Karpas-422 (cell line): ENCODE measurements around the gene RFX7. TPM values are rescaled to one million over a fixed set of nuclear protein-coding genes. Genes with fewer than 3 reads are reported as not detected.
A peak's percentile ranks its signal among the peaks of the same experiment; 100 is the strongest.

Experiments used
- DNase-seq: peaks from one replicate; pipeline ENCODE4 v3.0.0-alpha.2; 2015
- H2AFZ ChIP-seq: fragments of 200-600 bp; sonication (generic); 2 replicates; pipeline ENCODE4 v1.6.1; 2014; ENCODE audit warnings: antibody characterized with exemption, low read length, mixed read lengths
- H3K27ac ChIP-seq: fragments of 200-600 bp; sonication (generic); 2 replicates; pipeline ENCODE4 v1.5.1; 2014; ENCODE audit warnings: mild to moderate bottlenecking, low read length, moderate library complexity
- H3K27me3 ChIP-seq: fragments of 200-600 bp; sonication (generic); 2 replicates; pipeline ENCODE4 v1.6.1; 2014; ENCODE audit warnings: low read length, mixed read lengths
- H3K36me3 ChIP-seq: fragments of 200-600 bp; sonication (generic); 2 replicates; pipeline ENCODE4 v1.6.1; 2014; ENCODE audit warnings: low read length, mixed read lengths; ENCODE audit not compliant: insufficient read depth
- H3K4me1 ChIP-seq: fragments of 200-600 bp; sonication (generic); 2 replicates; pipeline ENCODE4 v1.6.1; 2014; ENCODE audit warnings: mild to moderate bottlenecking, low read length, mixed read lengths
- H3K4me2 ChIP-seq: fragments of 200-600 bp; sonication (generic); 2 replicates; pipeline ENCODE4 v1.6.1; 2014; ENCODE audit warnings: low read length, low read depth, mild to moderate bottlenecking; ENCODE audit not compliant: poor library complexity, severe bottlenecking
- H3K4me3 ChIP-seq: fragments of 200-600 bp; sonication (generic); 2 replicates; pipeline ENCODE4 v1.5.1; 2014; ENCODE audit warnings: mild to moderate bottlenecking, antibody characterized with exemption, low read length, mixed read lengths
- H3K79me2 ChIP-seq: fragments of 200-600 bp; sonication (generic); 2 replicates; pipeline ENCODE4 v1.6.1; 2014; ENCODE audit warnings: mild to moderate bottlenecking, low read length, mixed read lengths
- H3K9ac ChIP-seq: fragments of 200-600 bp; sonication (generic); 2 replicates; pipeline ENCODE4 v1.6.0; 2014; ENCODE audit warnings: low read length
- H3K9me2 ChIP-seq: fragments of 200-600 bp; sonication (generic), shearing (Covaris generic); replicated peaks from 2 replicates; pipeline ENCODE4 v1.6.0; 2014; ENCODE audit warnings: mild to moderate bottlenecking, low read length, moderate library complexity; ENCODE audit not compliant: insufficient read depth
- H3K9me3 ChIP-seq: fragments of 300-700, 200-600 bp; sonication (generic); 2 replicates; pipeline ENCODE4 v1.6.1; 2014; ENCODE audit warnings: low read length, mixed read lengths
- H4K20me1 ChIP-seq: fragments of 200-600 bp; sonication (generic); 2 replicates; pipeline ENCODE4 v1.6.1; 2014; ENCODE audit warnings: mild to moderate bottlenecking, antibody characterized with exemption, low read length, low read depth; ENCODE audit not compliant: insufficient read depth
- total RNA-seq: library from RNA; depleted of rRNA; stranded (reverse); fragments of >200 nt; shearing (Covaris generic); gene quantifications from 2 replicates; pipeline ENCODE4 v1.2.3, GENCODE V29; 2014; ENCODE audit warnings: low replicate concordance

Gene RFX7
- total RNA-seq, 1 experiment from 2014 or later = 57.3 TPM

DNA sequence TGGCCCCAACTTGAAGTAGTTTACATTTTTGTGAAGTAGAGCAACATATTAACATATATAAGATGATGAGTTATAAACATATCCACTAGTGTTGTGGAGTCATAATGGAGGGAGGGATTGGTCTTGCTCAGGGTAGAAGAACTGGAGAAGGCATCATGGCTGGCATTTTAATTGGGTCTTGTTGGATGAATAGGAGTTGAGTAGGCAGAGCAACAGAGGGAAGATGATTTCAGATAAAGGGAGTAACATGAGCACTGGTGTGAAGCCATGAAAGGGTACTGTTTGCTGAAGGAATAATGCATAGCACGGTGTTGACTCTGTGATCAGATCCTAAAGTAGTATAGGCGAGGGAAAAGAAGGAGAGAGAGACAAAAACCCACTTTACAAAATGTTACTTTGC is 3.6 kb upstream of the RFX7 start:
- Histone ChIP-seq H3K4me3 (no peak overlapping the region), H3K9ac (no peak overlapping the region), H3K9me2 (no peaks in the 10 kb centered on the region), H3K79me2 (peaks cover 23% of the 10 kb centered on the region), H3K4me2 (no peak overlapping the region), H4K20me1 (no peaks in the 10 kb centered on the region), H2AFZ (no peak overlapping the region), H3K27ac (no peak overlapping the region), H3K4me1 (peaks cover 21% of the 10 kb centered on the region), H3K36me3 (no peaks in the 10 kb centered on the region), H3K9me3 (no peaks in the 10 kb centered on the region), H3K27me3 (no peaks in the 10 kb centered on the region)
- no peak for DNase-seq

- Histone ChIP-seq H3K79me2 (peaks cover 34% of the 10 kb centered on the region), H3K9me2 (no peaks in the 10 kb centered on the region), H3K9ac (peak overlapping the region; percentile 89), H3K27me3 (no peaks in the 10 kb centered on the region), H3K27ac (peak overlapping the region; percentile 98), H3K4me3 (peak overlapping the region; percentile 88), H4K20me1 (no peaks in the 10 kb centered on the region), H3K4me1 (peaks cover 28% of the 10 kb centered on the region), H3K9me3 (no peaks in the 10 kb centered on the region), H2AFZ (0 out of 2 replicates have a peak overlapping the region, but pooled peaks have one; percentile 1), H3K4me2 (peak overlapping the region; percentile 96), H3K36me3 (peaks cover 4% of the 10 kb centered on the region)
- DNase-seq = peak; percentile 97
Measured at GRCh38 chr15:56245871-56246814, 2.5 kb upstream of the RFX7 start.

DNA sequence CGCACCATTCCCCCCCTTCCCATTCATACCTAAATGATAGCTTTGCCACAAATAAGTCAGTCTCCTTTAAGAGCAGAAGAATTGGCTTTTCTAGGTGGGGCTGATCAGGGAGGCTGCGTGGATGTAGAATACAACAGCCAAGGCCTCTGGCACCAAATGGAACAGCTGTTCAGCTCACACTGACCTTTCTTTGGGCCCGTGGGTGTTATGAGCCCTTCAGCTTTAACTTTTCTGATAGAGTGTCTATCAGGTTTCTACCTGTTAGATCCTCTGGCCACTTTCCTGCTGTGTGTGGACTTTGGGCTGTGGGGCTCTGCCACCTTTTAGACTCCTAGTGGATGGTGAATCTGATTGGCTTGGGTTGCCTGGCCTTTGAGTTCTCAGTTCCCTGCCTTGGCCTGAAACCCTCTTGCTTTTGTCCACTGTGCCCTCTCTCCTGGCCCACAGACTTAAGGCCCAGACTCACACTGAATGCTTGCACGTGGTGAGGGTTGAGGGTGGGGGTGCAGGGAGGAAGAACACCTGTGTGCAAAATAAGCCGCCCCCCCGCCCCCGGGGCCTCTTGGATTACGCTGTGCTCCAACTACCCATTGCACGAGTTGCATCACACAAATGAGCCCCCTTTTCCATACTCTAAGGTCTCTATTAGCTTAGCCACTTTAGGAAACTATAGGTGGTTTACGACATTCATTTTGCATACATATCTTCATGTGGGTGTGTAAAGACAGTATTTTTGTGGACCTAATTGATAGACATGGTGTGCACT is 1.3 kb upstream of the RFX7 start:
- Histone ChIP-seq H3K9ac (peak overlapping the region; percentile 89), H3K9me2 (no peaks in the 10 kb centered on the region), H3K79me2 (peaks cover 46% of the 10 kb centered on the region), H3K27ac (peak overlapping the region; percentile 98), H3K4me1 (peaks cover 36% of the 10 kb centered on the region), H3K27me3 (no peaks in the 10 kb centered on the region), H3K4me3 (peak overlapping the region; percentile 88), H3K4me2 (peak overlapping the region; percentile 96), H2AFZ (peak overlapping the region; percentile 53; the same call in 1 of the 2 replicates), H4K20me1 (no peaks in the 10 kb centered on the region), H3K36me3 (peaks cover 13% of the 10 kb centered on the region), H3K9me3 (no peaks in the 10 kb centered on the region)
- DNase-seq = peak; percentile 95

GRCh38 chr15:56244038-56244810 is 545 bp upstream of the RFX7 start:
- H3K27me3 ChIP-seq = no peaks in the 10 kb centered on the region
- H3K9ac ChIP-seq = peak overlapping the region; percentile 89
- H3K79me2 ChIP-seq = peaks cover 54% of the 10 kb centered on the region
- peak; percentile 88 for DNase-seq
- H4K20me1 ChIP-seq = no peaks in the 10 kb centered on the region
- H3K9me2 ChIP-seq = no peaks in the 10 kb centered on the region
- no peaks in the 10 kb centered on the region for H3K9me3 ChIP-seq
- H3K4me3 ChIP-seq = peak overlapping the region; percentile 88
- peak overlapping the region; percentile 96 for H3K4me2 ChIP-seq
- H3K4me1 ChIP-seq = peaks cover 36% of the 10 kb centered on the region
- H3K36me3 ChIP-seq = peaks cover 21% of the 10 kb centered on the region
- H3K27ac ChIP-seq = peak overlapping the region; percentile 98
- peak overlapping the region; percentile 53; the same call in 1 of the 2 replicates for H2AFZ ChIP-seq

DNA sequence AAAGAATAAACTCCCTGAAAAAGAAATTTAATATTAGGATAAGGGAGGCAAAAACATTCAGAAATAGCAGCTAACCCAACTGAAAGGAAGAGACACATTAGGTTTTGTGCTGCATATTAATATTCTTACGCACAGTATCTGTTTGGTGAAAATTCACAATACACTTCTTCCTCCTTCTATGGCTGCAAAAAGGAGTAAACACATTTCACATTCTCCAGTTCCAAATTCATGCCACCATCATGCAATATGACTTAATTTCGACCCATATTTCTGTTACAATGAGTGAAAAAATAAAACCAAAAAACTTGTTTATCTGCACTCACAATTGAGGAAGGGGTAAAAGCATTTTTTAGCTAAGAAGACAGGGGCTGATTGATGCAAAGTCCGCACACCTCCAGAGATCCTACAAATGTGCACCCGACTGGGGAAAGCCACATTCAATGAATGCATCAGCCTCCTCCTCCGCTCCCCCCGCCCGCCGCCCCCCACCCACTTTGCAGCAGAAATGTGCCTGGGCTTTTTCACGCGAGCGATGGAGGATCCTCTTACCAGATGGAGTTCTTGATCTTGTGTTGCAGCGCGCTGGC is 1.0 kb downstream of the RFX7 start:
- Histone ChIP-seq H3K9me2 (no peaks in the 10 kb centered on the region), H3K9ac (peak overlapping the region; percentile 89), H3K27ac (peak overlapping the region; percentile 89), H3K79me2 (peaks cover 69% of the 10 kb centered on the region), H3K36me3 (peaks cover 33% of the 10 kb centered on the region), H3K4me3 (peak overlapping the region; percentile 85), H3K9me3 (0 out of 2 replicates have a peak, but pooled peaks cover 3% of the 10 kb centered on the region), H2AFZ (no peak overlapping the region), H4K20me1 (no peaks in the 10 kb centered on the region), H3K27me3 (no peaks in the 10 kb centered on the region), H3K4me2 (peak overlapping the region; percentile 91), H3K4me1 (peaks cover 36% of the 10 kb centered on the region)
- DNase-seq = peak; percentile 84

- peaks cover 44% of the 10 kb centered on the region for H3K36me3 ChIP-seq
- H3K4me2 ChIP-seq = peak overlapping the region; percentile 91
- no peaks in the 10 kb centered on the region for H4K20me1 ChIP-seq
- no peaks in the 10 kb centered on the region for H3K27me3 ChIP-seq
- H3K27ac ChIP-seq = peak overlapping the region; percentile 89
- H2AFZ ChIP-seq = no peak overlapping the region
- peak overlapping the region; percentile 85 for H3K4me3 ChIP-seq
- no peaks in the 10 kb centered on the region for H3K9me2 ChIP-seq
- H3K9ac ChIP-seq = peak overlapping the region; percentile 89
- H3K4me1 ChIP-seq = peaks cover 35% of the 10 kb centered on the region
- DNase-seq = peak; percentile 56
- peaks cover 81% of the 10 kb centered on the region for H3K79me2 ChIP-seq
- peaks cover 5% of the 10 kb centered on the region; the same call in 1 of the 2 replicates for H3K9me3 ChIP-seq
Measured at GRCh38 chr15:56241374-56242105, 2.1 kb downstream of the RFX7 start.

- Histone ChIP-seq H3K79me2 (peaks cover 92% of the 10 kb centered on the region), H2AFZ (no peak overlapping the region), H4K20me1 (no peaks in the 10 kb centered on the region), H3K27me3 (no peaks in the 10 kb centered on the region), H3K36me3 (peaks cover 55% of the 10 kb centered on the region), H3K9me3 (peaks cover 5% of the 10 kb centered on the region; the same call in 1 of the 2 replicates), H3K9me2 (no peaks in the 10 kb centered on the region), H3K4me1 (peaks cover 25% of the 10 kb centered on the region), H3K4me3 (no peak overlapping the region), H3K9ac (no peak overlapping the region), H3K4me2 (peak overlapping the region; percentile 91), H3K27ac (no peak overlapping the region)
- DNase-seq = no peak
Measured at GRCh38 chr15:56240390-56240789, 3.3 kb downstream of the RFX7 start.
